Endothelial cell of umbilical vein (primary cell): ENCODE measurements around the gene INTS6. TPM values are rescaled to one million over a fixed set of nuclear protein-coding genes. Genes with fewer than 3 reads are reported as not detected.

Source experiments
- BruUV-seq: library from RNA; stranded (reverse); fragments of 400-500 nt; replicated peaks from 2 replicates; lab custom pipeline; 2021; lab: Mats Ljungman, UMichigan
- CTCF ChIA-PET: fragments of 300-600, 350-600 bp; sonication (Branson Sonifier 250); formaldehyde crosslinking; loops from one replicate; lab custom pipeline; 2021; ENCODE audit warnings: antibody characterized with exemption, inconsistent platforms; lab: Charles Lee
- POLR2A ChIA-PET: fragments of 300-600, 350-600 bp; sonication (Branson Sonifier 250); formaldehyde crosslinking; loops from one replicate; lab custom pipeline; 2021; ENCODE audit warnings: antibody characterized with exemption, inconsistent platforms; lab: Charles Lee
- DNase-seq: peaks from one replicate; pipeline ENCODE4 v3.0.0-alpha.2; 2011; ENCODE audit warnings: low read depth, low spot score
- FAIRE-seq: peaks from 2 replicates; lab custom pipeline; 2011; peaks lifted over from hg19 to GRCh38; lab: Jason Lieb, UNC
- H2AFZ ChIP-seq: 2 replicates; pipeline ENCODE4 v1.6.0; 2012; ENCODE audit warnings: low read depth, low read length, control low read depth, inconsistent platforms
- H3K27ac ChIP-seq: 2 replicates; pipeline ENCODE4 v1.5.1; 2011; ENCODE audit warnings: low read depth, mild to moderate bottlenecking, control low read depth, low read length, moderate library complexity; ENCODE audit not compliant: insufficient read depth
- H3K27me3 ChIP-seq, 2 experiments: 2 replicates each; pipeline versions ENCODE4 v1.6.0 to v1.6.1; 2011; ENCODE audit warnings: low read length in 2 of 2, mixed read lengths in 1 of 2; ENCODE audit not compliant: control insufficient read depth in 2 of 2, insufficient read depth in 2 of 2
- H3K36me3 ChIP-seq, 2 experiments: 2 replicates in 1 of 2; 3 replicates in 1 of 2; pipeline ENCODE4 v1.5.1; 2011; ENCODE audit warnings: low read length in 2 of 2, mild to moderate bottlenecking in 1 of 2, moderate library complexity in 1 of 2; ENCODE audit not compliant: control insufficient read depth in 2 of 2, insufficient read depth in 2 of 2; ENCODE audit errors: extremely low read depth in 1 of 2
- H3K4me1 ChIP-seq: 3 replicates; pipeline ENCODE4 v1.5.1; 2011; ENCODE audit warnings: mild to moderate bottlenecking, low read length; ENCODE audit not compliant: control insufficient read depth, insufficient read depth; ENCODE audit errors: extremely low read depth
- H3K4me2 ChIP-seq: 2 replicates; pipeline ENCODE4 v1.6.1; 2011; ENCODE audit warnings: low read length, control low read depth, mixed read lengths; ENCODE audit not compliant: insufficient read depth
- H3K4me3 ChIP-seq, 3 experiments: fragments of 200-600 bp in 1 of 3; sonication (generic), shearing (Covaris generic) in 1 of 3; replicated peaks in 1 of 3; 2 replicates each; pipeline ENCODE4 v1.5.1; 2011 to 2016; ENCODE audit warnings: control low read depth in 3 of 3, low read length in 3 of 3, mild to moderate bottlenecking in 2 of 3, inconsistent platforms in 1 of 3, low read depth in 1 of 3, moderate library complexity in 1 of 3; ENCODE audit not compliant: insufficient read depth in 1 of 3
- H3K79me2 ChIP-seq: 2 replicates; pipeline ENCODE4 v1.6.0; 2012; ENCODE audit warnings: low read length, inconsistent platforms; ENCODE audit not compliant: control insufficient read depth, insufficient read depth
- H3K9ac ChIP-seq: replicated peaks from 2 replicates; pipeline ENCODE3; 2011; ENCODE audit warnings: low read length, control low read depth; ENCODE audit not compliant: insufficient read depth; ENCODE audit errors: extremely low read depth
- H3K9me1 ChIP-seq: replicated peaks from 3 replicates; pipeline ENCODE4 v1.6.0; 2011; ENCODE audit warnings: mild to moderate bottlenecking, low read length; ENCODE audit not compliant: control insufficient read depth, insufficient read depth; ENCODE audit errors: extremely low read depth
- H3K9me3 ChIP-seq: replicated peaks from 2 replicates; pipeline ENCODE4 v1.5.1; 2012; ENCODE audit warnings: low read length, inconsistent platforms; ENCODE audit not compliant: control insufficient read depth, insufficient read depth
- H4K20me1 ChIP-seq: replicated peaks from 2 replicates; pipeline ENCODE3; 2011; ENCODE audit warnings: mild to moderate bottlenecking, low read length; ENCODE audit not compliant: control insufficient read depth, insufficient read depth; ENCODE audit errors: extremely low read depth
- EZH2 ChIP-seq: IDR thresholded peaks from 2 replicates; pipeline ENCODE4 v1.6.1; 2012; ENCODE audit warnings: borderline replicate concordance, low read depth, mild to moderate bottlenecking, moderate library complexity, low read length, inconsistent platforms; ENCODE audit not compliant: severe bottlenecking
- FOS ChIP-seq: IDR thresholded peaks from 2 replicates; pipeline ENCODE4 v1.6.1; 2011; ENCODE audit warnings: mild to moderate bottlenecking, low read length, moderate library complexity, borderline replicate concordance; ENCODE audit not compliant: insufficient read depth
- GATA2 ChIP-seq: IDR thresholded peaks from 2 replicates; pipeline ENCODE4 v1.7.0; 2011; ENCODE audit warnings: low read depth, mild to moderate bottlenecking, moderate library complexity, mixed read lengths, low read length; ENCODE audit not compliant: insufficient read length, insufficient read depth
- JUN ChIP-seq: IDR thresholded peaks from 2 replicates; pipeline ENCODE4 v1.6.1; 2011; ENCODE audit warnings: borderline replicate concordance, low read depth; ENCODE audit not compliant: insufficient read length, insufficient read depth
- MYC ChIP-seq: IDR thresholded peaks from one replicate; pipeline ENCODE4 v1.6.1; 2011; ENCODE audit warnings: mild to moderate bottlenecking, low read depth, low read length
- POLR2A ChIP-seq: IDR thresholded peaks from 2 replicates; pipeline ENCODE4 v1.6.1; 2012; ENCODE audit warnings: low read depth, mild to moderate bottlenecking, control low read depth, low read length
- POLR2AphosphoS5 ChIP-seq: IDR thresholded peaks from 2 replicates; pipeline ENCODE4 v1.6.1; 2012; ENCODE audit warnings: low read depth, mild to moderate bottlenecking, control low read depth, low read length, moderate library complexity; ENCODE audit not compliant: insufficient read depth
- dilution Hi-C: fragments of 300-500 bp; cut with MboI; formaldehyde crosslinking; loops from one replicate; pipeline ENCODE4 v1.15.0; 2019; ENCODE audit warnings: low sequenced_read_pairs; ENCODE audit not compliant: extremely low pct_ligation_motif_present
- intact Hi-C: fragments of 100-400 bp; cut with micrococcal nuclease; formaldehyde crosslinking; loops from one replicate; pipeline ENCODE4 v1.10.0; 2022
- polyA plus RNA-seq, 4 experiments: library from polyadenylated mRNA; depleted of rRNA in 3 of 4; stranded (reverse) in 3 of 4; unstranded in 1 of 4; fragments of >200 nt; gene quantifications; 2 replicates each; pipeline versions ENCODE4 v1.2.1 to v1.2.3, GENCODE V29; 2011 to 2012; ENCODE audit warnings: missing spikeins in 1 of 4
- total RNA-seq: library from RNA; stranded (reverse); gene quantifications from 2 replicates; pipeline ENCODE4 v1.2.3, GENCODE V29; 2021
- TF ChIP-seq, protein P1 (sequence below), 2 donors: IDR thresholded peaks; 1 replicate in 1 of 2; 2 replicates in 1 of 2; pipeline ENCODE4 v1.5.1; 2011; ENCODE audit warnings: low read length in 2 of 2, mild to moderate bottlenecking in 2 of 2, moderate library complexity in 2 of 2, control low read depth in 1 of 2, inconsistent platforms in 1 of 2, low read depth in 1 of 2; ENCODE audit not compliant: insufficient read depth in 1 of 2; ENCODE audit errors: extremely low read depth in 1 of 2
- TF ChIP-seq, protein P2 (sequence below): IDR thresholded peaks from 2 replicates; pipeline ENCODE4 v1.6.1; 2011; ENCODE audit not compliant: insufficient read depth, insufficient read length

The INTS6 gene
- total and polyA plus RNA-seq, 2 donors (not counting 3 experiments of a cell fraction or from before 2014, with no cell fraction given) = 9.5 to 45.4 TPM

GRCh38 chr13:51317262-51317661 is 135.6 kb downstream of the INTS6 start:
- dilution Hi-C loops = no loop called here
- no peaks in the 10 kb centered on the region for H3K27me3 ChIP-seq
- H3K27ac ChIP-seq = no peak overlapping the region
- no peaks in the 10 kb centered on the region for H3K9me3 ChIP-seq
- intact Hi-C loops = loop anchor here (5.0 to 10.0 kb wide), 2 partner anchors 35 to 98 kb away; no protein-coding TSS in a partner anchor
- POLR2A ChIA-PET = no interaction called here
- no peak overlapping the region for H2AFZ ChIP-seq
- DNase-seq (peak; percentile 42), FAIRE-seq (no peak)
- H3K79me2 ChIP-seq = no peaks in the 10 kb centered on the region
- H3K9ac ChIP-seq = no peak overlapping the region
- CTCF ChIA-PET = no interaction called here
- H4K20me1 ChIP-seq = no peaks in the 10 kb centered on the region
- no peaks in the 10 kb centered on the region for H3K9me1 ChIP-seq
- BruUV-seq = no TSS peak
- TF ChIP-seq MYC (no peak), POLR2A (no peak), FOS (peak; percentile 35), POLR2AphosphoS5 (no peak), JUN (no peak), EZH2 (no peak), GATA2 (peak; percentile 73)
- TF ChIP-seq, protein P1, sequence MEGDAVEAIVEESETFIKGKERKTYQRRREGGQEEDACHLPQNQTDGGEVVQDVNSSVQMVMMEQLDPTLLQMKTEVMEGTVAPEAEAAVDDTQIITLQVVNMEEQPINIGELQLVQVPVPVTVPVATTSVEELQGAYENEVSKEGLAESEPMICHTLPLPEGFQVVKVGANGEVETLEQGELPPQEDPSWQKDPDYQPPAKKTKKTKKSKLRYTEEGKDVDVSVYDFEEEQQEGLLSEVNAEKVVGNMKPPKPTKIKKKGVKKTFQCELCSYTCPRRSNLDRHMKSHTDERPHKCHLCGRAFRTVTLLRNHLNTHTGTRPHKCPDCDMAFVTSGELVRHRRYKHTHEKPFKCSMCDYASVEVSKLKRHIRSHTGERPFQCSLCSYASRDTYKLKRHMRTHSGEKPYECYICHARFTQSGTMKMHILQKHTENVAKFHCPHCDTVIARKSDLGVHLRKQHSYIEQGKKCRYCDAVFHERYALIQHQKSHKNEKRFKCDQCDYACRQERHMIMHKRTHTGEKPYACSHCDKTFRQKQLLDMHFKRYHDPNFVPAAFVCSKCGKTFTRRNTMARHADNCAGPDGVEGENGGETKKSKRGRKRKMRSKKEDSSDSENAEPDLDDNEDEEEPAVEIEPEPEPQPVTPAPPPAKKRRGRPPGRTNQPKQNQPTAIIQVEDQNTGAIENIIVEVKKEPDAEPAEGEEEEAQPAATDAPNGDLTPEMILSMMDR (IDR thresholded peaks at IDR 0.05; ENCODE audit: extremely low read depth in 1 of 2, insufficient read depth in 1 of 2, low read depth in 1 of 2, low read length in 2 of 2) = no peak
- TF ChIP-seq, protein P2, sequence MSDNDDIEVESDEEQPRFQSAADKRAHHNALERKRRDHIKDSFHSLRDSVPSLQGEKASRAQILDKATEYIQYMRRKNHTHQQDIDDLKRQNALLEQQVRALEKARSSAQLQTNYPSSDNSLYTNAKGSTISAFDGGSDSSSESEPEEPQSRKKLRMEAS = no peak
- peaks cover 13% of the 10 kb centered on the region for H3K4me1 ChIP-seq
- H3K4me3 ChIP-seq = no peak overlapping the region
- no peak overlapping the region for H3K4me2 ChIP-seq
- no peaks in the 10 kb centered on the region for H3K36me3 ChIP-seq
